C4-2B (cell line): ENCODE data around the gene PSMD3.

Source experiments
- ZFX ChIP-seq: fragments of 450-650 bp; IDR thresholded peaks from 2 replicates; pipeline ENCODE4 v1.6.1; 2017
- TF ChIP-seq, protein P1 (sequence below): fragments of 450-650 bp; conservative IDR thresholded peaks from 2 replicates; pipeline ENCODE4 v1.5.1; 2017; ENCODE audit warnings: mild to moderate bottlenecking

DNA sequence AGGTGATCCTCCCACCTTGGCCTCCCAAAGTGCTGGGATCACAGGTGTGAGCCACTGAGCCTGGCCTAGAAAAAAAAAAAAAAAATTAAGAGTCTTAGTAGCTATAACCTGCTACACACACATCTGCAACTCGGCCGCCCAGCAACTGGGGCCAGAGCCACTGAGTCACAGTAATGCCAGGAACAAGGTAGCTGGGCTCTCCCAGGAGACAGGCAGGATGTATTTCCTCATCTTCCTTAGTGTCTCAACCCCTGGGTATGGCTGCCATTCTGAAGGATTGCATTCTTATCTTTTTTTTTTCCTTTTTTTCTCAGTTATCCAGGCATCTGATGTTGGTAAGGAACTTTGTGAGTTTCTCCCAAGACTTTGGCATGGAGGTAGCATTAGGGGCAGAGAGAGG lies 7.1 kb upstream of the PSMD3 start:
- TF ChIP-seq, protein P1, sequence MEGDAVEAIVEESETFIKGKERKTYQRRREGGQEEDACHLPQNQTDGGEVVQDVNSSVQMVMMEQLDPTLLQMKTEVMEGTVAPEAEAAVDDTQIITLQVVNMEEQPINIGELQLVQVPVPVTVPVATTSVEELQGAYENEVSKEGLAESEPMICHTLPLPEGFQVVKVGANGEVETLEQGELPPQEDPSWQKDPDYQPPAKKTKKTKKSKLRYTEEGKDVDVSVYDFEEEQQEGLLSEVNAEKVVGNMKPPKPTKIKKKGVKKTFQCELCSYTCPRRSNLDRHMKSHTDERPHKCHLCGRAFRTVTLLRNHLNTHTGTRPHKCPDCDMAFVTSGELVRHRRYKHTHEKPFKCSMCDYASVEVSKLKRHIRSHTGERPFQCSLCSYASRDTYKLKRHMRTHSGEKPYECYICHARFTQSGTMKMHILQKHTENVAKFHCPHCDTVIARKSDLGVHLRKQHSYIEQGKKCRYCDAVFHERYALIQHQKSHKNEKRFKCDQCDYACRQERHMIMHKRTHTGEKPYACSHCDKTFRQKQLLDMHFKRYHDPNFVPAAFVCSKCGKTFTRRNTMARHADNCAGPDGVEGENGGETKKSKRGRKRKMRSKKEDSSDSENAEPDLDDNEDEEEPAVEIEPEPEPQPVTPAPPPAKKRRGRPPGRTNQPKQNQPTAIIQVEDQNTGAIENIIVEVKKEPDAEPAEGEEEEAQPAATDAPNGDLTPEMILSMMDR: no peak
- no peak for TF ChIP-seq ZFX
